Body of pancreas (tissue), 4 donors: Measurements from ENCODE around the gene PAPPA2. TPM values are rescaled to one million over a fixed set of nuclear protein-coding genes. Genes with fewer than 3 reads are reported as not detected.
"Not testable (repeated sequence)": the region's sequence is repeated elsewhere in the genome, so short reads cannot be mapped to it uniquely, and the experiment has no call there.

ENCODE experiments used
- ATAC-seq: fragments of 150-250 bp; one replicate; pipeline ENCODE4 v1.9.1; 2016
- DNase-seq, 4 donors: peaks; one replicate each; pipeline ENCODE4 v3.0.0-alpha.2; 2019
- H3K27ac ChIP-seq, 4 donors: fragments of 200-600 bp; sonication (generic); 1 replicate in 3 of 4; 2 replicates in 1 of 4; pipeline versions ENCODE4 v1.5.1 to v1.6.1; 2016 to 2019; ENCODE audit warnings: mild to moderate bottlenecking in 1 of 4, mixed read lengths in 1 of 4, moderate library complexity in 1 of 4
- H3K27me3 ChIP-seq, 2 donors: fragments of 200-600 bp; sonication (generic); one replicate each; pipeline ENCODE4 v1.6.0; 2016; ENCODE audit warnings: mild to moderate bottlenecking in 1 of 2
- H3K36me3 ChIP-seq, 2 donors: fragments of 200-600 bp; sonication (generic); replicated peaks in 1 of 2; 2 replicates each; pipeline ENCODE4 v1.5.1; 2016; ENCODE audit warnings: low read depth in 2 of 2; ENCODE audit not compliant: insufficient read depth in 1 of 2
- H3K4me1 ChIP-seq: fragments of 200-600 bp; sonication (generic); one replicate; pipeline ENCODE4 v1.6.0; 2016
- H3K4me3 ChIP-seq, 2 donors: fragments of 200-600 bp; sonication (generic); 1 replicate in 1 of 2; 2 replicates in 1 of 2; pipeline ENCODE4 v1.5.1; 2016 to 2019
- H3K9me3 ChIP-seq, 3 donors: fragments of 200-600 bp; sonication (generic); 1 replicate in 2 of 3; 2 replicates in 1 of 3; pipeline ENCODE4 v1.5.1; 2016
- POLR2A ChIP-seq, 3 donors: fragments of 450-650 bp; IDR thresholded peaks; one replicate each; pipeline ENCODE4 v1.6.1; 2016; ENCODE audit warnings: antibody characterized with exemption in 3 of 3, mild to moderate bottlenecking in 2 of 3
- WGBS, 2 donors: methylation state at CpG; one replicate each; pipeline ENCODE4 v1.1.5; 2017; 5-methylcytosine and 5-hydroxymethylcytosine counted together
- intact Hi-C: fragments of 100-400 bp; cut with DNase I; formaldehyde crosslinking; loops from one replicate; pipeline ENCODE4 v1.15.1; 2023
- total RNA-seq, 2 donors: library from RNA; depleted of rRNA; stranded (reverse); fragments of >200 nt; gene quantifications; one replicate each; pipeline ENCODE4 v1.1.0, GENCODE V29; 2016
- TF ChIP-seq, protein P1 (sequence below), 7 experiments: fragments of 450-650 bp in 4 of 7; fragments of 200-600 bp in 3 of 7; sonication (generic) in 3 of 7; IDR thresholded peaks; one replicate each; pipeline ENCODE4 v1.5.1; 2016 to 2019; ENCODE audit warnings: antibody characterized with exemption in 7 of 7

Gene PAPPA2
- total RNA-seq, 2 donors from 2014 or later = under 0.01 to 5.4 TPM

GRCh38 chr1:176558561-176558960, 95.6 kb downstream of the PAPPA2 start:
- DNase-seq (no peak), ATAC-seq (no peak)
- intact Hi-C loops = no loop called here
- H3K4me3 ChIP-seq = no peak overlapping the region
- H3K27ac ChIP-seq = no peak overlapping the region
- TF ChIP-seq, protein P1, sequence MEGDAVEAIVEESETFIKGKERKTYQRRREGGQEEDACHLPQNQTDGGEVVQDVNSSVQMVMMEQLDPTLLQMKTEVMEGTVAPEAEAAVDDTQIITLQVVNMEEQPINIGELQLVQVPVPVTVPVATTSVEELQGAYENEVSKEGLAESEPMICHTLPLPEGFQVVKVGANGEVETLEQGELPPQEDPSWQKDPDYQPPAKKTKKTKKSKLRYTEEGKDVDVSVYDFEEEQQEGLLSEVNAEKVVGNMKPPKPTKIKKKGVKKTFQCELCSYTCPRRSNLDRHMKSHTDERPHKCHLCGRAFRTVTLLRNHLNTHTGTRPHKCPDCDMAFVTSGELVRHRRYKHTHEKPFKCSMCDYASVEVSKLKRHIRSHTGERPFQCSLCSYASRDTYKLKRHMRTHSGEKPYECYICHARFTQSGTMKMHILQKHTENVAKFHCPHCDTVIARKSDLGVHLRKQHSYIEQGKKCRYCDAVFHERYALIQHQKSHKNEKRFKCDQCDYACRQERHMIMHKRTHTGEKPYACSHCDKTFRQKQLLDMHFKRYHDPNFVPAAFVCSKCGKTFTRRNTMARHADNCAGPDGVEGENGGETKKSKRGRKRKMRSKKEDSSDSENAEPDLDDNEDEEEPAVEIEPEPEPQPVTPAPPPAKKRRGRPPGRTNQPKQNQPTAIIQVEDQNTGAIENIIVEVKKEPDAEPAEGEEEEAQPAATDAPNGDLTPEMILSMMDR (IDR thresholded peaks at IDR 0.05) = no peak
- no peak for TF ChIP-seq POLR2A (IDR thresholded peaks at IDR 0.05)
- no peaks in the 10 kb centered on the region for H3K36me3 ChIP-seq
- no peaks in the 10 kb centered on the region for H3K9me3 ChIP-seq
- 37 to 43% methylated on average over 2 of the region's 2 CpGs for WGBS, 2 donors
- no peaks in the 10 kb centered on the region for H3K27me3 ChIP-seq
- peaks cover 17% of the 10 kb centered on the region for H3K4me1 ChIP-seq

DNA sequence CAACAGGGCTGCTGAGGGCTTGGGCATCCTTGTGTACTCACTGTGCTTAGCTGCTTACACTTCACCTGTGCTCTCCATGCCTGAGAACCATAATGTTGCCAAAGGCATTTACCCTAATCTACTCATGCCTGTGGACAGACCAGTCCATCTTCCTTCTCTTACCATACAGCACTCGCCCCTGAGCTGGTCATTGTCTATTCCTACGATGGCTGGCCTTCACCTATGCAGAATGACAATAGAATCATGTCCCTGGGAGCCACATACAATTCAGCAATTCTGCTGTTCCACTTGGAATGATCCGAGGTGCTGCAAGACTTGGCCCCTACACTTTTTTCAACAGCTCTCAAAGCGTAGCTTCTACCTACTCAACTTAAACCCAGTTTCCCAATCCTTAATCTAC, 96.5 kb downstream of the PAPPA2 start:
- H3K4me1 ChIP-seq = peaks cover 17% of the 10 kb centered on the region
- DNase-seq (no peak), ATAC-seq (no peak)
- no peaks in the 10 kb centered on the region for H3K27me3 ChIP-seq
- H3K9me3 ChIP-seq = no peaks in the 10 kb centered on the region
- 40 to 42% methylated on average over 4 of the region's 4 CpGs for WGBS, 2 donors
- TF ChIP-seq, protein P1 (IDR thresholded peaks at IDR 0.05) = no peak
- no peak for TF ChIP-seq POLR2A (IDR thresholded peaks at IDR 0.05)
- H3K27ac ChIP-seq = no peak overlapping the region
- intact Hi-C loops = no loop called here
- H3K4me3 ChIP-seq = no peak overlapping the region
- no peaks in the 10 kb centered on the region for H3K36me3 ChIP-seq

DNA sequence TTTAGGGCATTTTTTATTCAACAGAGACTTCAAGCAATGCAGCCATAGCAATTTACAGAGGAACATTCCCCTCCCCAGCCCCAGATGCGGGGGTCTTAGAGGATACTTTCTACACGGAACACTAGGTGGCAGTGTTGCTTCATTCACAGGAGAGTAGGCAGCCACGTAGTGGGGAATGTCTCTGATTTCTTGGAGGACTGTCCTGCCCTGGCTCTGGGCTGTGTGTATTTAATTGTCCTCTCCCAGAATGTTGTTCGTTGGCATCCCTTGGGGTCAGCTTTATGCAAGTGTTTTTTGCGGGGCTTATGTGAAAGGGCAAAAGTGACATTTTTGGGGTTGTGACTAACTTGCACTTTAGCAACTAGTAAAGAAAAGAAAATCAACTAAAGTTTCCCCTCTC, 96.9 kb downstream of the PAPPA2 start:
- Histone ChIP-seq H3K36me3 (no peaks in the 10 kb centered on the region), H3K27ac (no peak overlapping the region), H3K27me3 (no peaks in the 10 kb centered on the region), H3K4me3 (no peak overlapping the region), H3K9me3 (no peaks in the 10 kb centered on the region), H3K4me1 (peaks cover 17% of the 10 kb centered on the region)
- TF ChIP-seq POLR2A (IDR thresholded peaks at IDR 0.05) = no peak
- TF ChIP-seq, protein P1 (IDR thresholded peaks at IDR 0.05) = peak; percentile 78 to 94 (median 85)
- DNase-seq (peak; percentile 56 to 68 (median 62)), ATAC-seq (peak; percentile 83)
- intact Hi-C loops = loop anchor here (10.0 kb wide), 1 partner anchor 285 kb away; no protein-coding TSS in a partner anchor
- WGBS, 2 donors = 2% methylated on average over 5 of the region's 5 CpGs

DNA sequence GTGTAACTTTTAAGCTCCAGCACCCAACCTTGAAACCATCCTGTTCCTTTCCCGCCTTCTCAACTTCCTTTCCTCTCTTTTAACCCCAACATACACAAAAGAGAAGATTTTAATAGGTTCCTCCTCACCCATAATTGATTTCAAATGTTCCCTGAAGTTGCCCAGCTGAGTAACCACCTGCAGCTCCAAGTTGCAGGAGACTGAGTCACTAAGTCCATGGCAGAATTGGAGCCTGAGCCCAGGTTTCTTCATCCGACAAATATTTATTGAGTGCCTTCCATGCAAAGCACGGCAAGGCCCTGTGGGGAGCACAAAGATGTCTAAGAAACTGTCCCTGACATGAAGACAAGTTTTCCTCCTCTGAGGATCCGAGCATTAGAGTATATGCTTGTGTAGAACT, 97.7 kb downstream of the PAPPA2 start:
- Histone ChIP-seq H3K4me1 (peaks cover 17% of the 10 kb centered on the region), H3K4me3 (no peak overlapping the region), H3K9me3 (no peaks in the 10 kb centered on the region), H3K27ac (no peak overlapping the region), H3K36me3 (no peaks in the 10 kb centered on the region), H3K27me3 (no peaks in the 10 kb centered on the region)
- intact Hi-C loops = loop anchor here (10.0 kb wide), 1 partner anchor 284 kb away; no protein-coding TSS in a partner anchor
- WGBS, 2 donors = 76 to 84% methylated on average over 4 of the region's 4 CpGs
- ATAC-seq (no peak), DNase-seq (peak in 1 of 4 donors; percentile 61)
- no peak for TF ChIP-seq POLR2A (IDR thresholded peaks at IDR 0.05)
- TF ChIP-seq, protein P1 (IDR thresholded peaks at IDR 0.05) = no peak

DNA sequence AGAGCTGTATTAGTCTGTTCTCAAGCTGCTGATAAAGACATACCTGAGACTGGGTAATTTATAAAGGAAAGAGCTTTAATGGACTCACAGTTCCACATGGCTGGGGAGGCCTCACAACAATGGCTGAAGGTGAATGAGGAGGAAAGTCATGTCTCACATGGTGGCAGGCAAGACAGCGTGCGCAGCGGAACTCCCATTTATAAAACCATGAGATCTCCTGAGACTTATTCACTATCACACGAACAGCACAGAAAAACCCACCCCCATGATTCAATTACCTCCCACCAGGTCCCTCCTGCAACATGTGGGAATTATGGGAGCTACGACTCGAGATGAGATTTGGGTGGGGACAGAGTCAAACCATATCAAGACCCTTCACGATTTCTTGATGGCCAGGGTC, 98.8 kb downstream of the PAPPA2 start:
- DNase-seq, H3K27ac ChIP-seq, H3K27me3 ChIP-seq, H3K4me3 ChIP-seq, H3K9me3 ChIP-seq, H3K36me3 ChIP-seq, ATAC-seq: not testable (repeated sequence)
- peaks cover 17% of the 10 kb centered on the region for H3K4me1 ChIP-seq
- WGBS, 2 donors = 94 to 96% methylated on average over 7 of the region's 7 CpGs
- intact Hi-C loops = loop anchor here (10.0 kb wide), 1 partner anchor 283 kb away; no protein-coding TSS in a partner anchor
